Nephron progenitor cell (in vitro differentiated cells): Measurements from ENCODE around the gene ABCC11.

Experiments used
- DNase-seq: peaks from one replicate; pipeline ENCODE4 v3.0.0; 2021
- H3K27ac Mint-ChIP-seq: 2 replicates; pipeline ENCODE4 v1.8.0; 2021; ENCODE audit warnings: mild to moderate bottlenecking, moderate library complexity, mixed read lengths
- H3K27me3 Mint-ChIP-seq: 2 replicates; pipeline ENCODE4 v1.8.0; 2021; ENCODE audit warnings: mild to moderate bottlenecking, low read depth, mixed read lengths; ENCODE audit not compliant: poor library complexity
- H3K36me3 Mint-ChIP-seq: 2 replicates; pipeline ENCODE4 v1.8.0; 2021; ENCODE audit warnings: low read depth, mixed read lengths
- H3K4me1 Mint-ChIP-seq: 2 replicates; pipeline ENCODE4 v1.8.0; 2021; ENCODE audit warnings: mixed read lengths
- H3K4me3 Mint-ChIP-seq: 2 replicates; pipeline ENCODE4 v1.8.0; 2021; ENCODE audit warnings: mild to moderate bottlenecking, moderate library complexity, mixed read lengths
- H3K9me3 Mint-ChIP-seq: 2 replicates; pipeline ENCODE4 v1.8.0; 2021; ENCODE audit warnings: mild to moderate bottlenecking, moderate library complexity, mixed read lengths
- TF ChIP-seq, protein P1 (sequence below): fragments of 200-600 bp; sonication (generic); IDR thresholded peaks from 2 replicates; pipeline ENCODE4 v1.5.0; 2021; ENCODE audit warnings: antibody characterized with exemption

The ABCC11 gene

DNA sequence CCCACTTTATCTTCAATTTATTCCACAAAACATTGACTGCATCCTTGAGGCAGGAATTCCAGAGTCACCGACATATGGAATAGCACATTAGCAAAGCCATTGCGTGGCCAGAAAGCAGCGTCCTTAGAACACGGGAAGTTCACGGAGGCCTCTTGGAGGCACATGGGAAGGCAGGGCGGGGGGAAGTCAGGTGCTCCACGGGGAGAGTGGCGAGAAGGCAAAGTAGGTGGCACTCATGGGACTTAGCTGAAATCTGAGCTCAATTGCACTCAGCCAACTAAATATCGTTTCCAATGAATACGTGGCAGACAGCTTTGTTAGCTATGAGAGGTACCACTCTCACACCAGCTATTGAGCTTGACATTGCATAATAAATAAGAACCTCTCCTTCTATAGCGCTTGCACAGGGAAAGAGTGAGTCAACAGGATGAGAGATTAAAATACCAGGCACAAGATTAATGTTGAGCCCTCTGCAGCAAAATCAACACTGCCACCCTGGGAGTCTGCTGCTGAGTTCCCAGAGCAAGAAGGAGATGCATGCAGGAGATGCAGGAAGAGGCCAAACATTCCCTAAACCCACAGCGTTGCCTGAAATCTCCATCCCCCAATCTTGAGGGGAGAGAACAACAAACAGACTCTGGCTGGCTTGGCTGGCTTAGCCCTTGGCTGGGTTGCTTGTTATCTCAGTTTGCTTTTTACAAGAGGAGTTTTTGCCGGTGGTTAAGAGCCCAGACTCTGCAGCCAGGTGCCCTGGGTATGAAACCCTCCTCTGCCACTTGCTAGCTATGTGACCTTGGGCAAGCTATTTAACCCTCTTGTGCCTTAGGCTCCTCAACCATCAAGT, 120.3 kb downstream of the ABCC11 start:
- Mint-ChIP-seq H3K27me3 (peaks cover 4% of the 10 kb centered on the region), H3K9me3 (no peaks in the 10 kb centered on the region), H3K4me3 (no peak overlapping the region), H3K36me3 (no peaks in the 10 kb centered on the region), H3K4me1 (peaks cover 8% of the 10 kb centered on the region), H3K27ac (no peak overlapping the region)
- no peak for DNase-seq
- TF ChIP-seq, protein P1, sequence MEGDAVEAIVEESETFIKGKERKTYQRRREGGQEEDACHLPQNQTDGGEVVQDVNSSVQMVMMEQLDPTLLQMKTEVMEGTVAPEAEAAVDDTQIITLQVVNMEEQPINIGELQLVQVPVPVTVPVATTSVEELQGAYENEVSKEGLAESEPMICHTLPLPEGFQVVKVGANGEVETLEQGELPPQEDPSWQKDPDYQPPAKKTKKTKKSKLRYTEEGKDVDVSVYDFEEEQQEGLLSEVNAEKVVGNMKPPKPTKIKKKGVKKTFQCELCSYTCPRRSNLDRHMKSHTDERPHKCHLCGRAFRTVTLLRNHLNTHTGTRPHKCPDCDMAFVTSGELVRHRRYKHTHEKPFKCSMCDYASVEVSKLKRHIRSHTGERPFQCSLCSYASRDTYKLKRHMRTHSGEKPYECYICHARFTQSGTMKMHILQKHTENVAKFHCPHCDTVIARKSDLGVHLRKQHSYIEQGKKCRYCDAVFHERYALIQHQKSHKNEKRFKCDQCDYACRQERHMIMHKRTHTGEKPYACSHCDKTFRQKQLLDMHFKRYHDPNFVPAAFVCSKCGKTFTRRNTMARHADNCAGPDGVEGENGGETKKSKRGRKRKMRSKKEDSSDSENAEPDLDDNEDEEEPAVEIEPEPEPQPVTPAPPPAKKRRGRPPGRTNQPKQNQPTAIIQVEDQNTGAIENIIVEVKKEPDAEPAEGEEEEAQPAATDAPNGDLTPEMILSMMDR, result no peak

DNA sequence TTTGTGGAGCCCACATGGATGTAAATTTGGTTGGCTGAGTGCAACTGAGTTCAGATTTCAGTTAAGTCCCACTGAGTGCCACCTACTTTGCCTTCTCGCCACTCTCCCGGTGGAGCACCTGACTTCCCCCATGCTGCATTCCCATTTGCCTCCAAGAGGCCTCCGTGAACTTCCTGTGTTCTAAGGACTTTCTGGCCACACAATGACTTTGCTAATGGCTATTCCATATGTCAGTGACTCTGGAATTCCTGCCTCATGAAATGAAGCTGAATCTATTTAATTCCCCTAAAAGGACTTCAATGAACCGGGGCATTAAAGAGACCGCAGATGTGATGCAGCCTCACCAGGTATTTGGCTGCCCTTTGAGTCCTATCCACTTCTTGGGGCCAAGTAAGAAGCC, 121.5 kb downstream of the ABCC11 start:
- TF ChIP-seq, protein P1, result no peak
- Mint-ChIP-seq H3K36me3 (no peaks in the 10 kb centered on the region), H3K27me3 (no peaks in the 10 kb centered on the region)

DNA sequence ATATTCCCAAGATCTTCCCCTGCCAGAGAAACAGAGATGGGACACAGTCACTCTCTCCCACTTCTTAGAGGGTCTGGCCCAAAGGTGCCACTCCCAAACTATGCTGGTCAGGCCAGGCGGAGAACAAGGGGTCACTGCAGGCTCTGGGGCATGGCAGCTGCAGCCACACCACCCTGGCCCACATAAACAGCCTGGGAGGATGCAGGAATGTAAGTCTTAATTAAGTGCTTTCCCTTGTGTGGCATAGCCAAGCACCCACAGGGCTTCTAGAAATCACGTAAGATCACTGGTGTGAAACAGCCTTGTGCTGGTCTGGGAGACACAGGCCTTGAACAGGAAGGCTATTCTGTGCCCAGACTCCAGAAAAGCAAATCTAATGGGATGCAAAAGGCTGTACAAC, 123.1 kb downstream of the ABCC11 start:
- Mint-ChIP-seq H3K27me3 (no peaks in the 10 kb centered on the region), H3K4me3 (no peak overlapping the region), H3K27ac (no peak overlapping the region), H3K9me3 (no peaks in the 10 kb centered on the region), H3K4me1 (peaks cover 8% of the 10 kb centered on the region), H3K36me3 (no peaks in the 10 kb centered on the region)
- DNase-seq, result no peak
- TF ChIP-seq, protein P1, result no peak

More for the DNA sequence above, 121.5 kb downstream of the ABCC11 start:
- H3K4me1 Mint-ChIP-seq, result peaks cover 8% of the 10 kb centered on the region
- no peak overlapping the region for H3K27ac Mint-ChIP-seq
- no peak for DNase-seq
- no peaks in the 10 kb centered on the region for H3K9me3 Mint-ChIP-seq
- no peak overlapping the region for H3K4me3 Mint-ChIP-seq

DNA sequence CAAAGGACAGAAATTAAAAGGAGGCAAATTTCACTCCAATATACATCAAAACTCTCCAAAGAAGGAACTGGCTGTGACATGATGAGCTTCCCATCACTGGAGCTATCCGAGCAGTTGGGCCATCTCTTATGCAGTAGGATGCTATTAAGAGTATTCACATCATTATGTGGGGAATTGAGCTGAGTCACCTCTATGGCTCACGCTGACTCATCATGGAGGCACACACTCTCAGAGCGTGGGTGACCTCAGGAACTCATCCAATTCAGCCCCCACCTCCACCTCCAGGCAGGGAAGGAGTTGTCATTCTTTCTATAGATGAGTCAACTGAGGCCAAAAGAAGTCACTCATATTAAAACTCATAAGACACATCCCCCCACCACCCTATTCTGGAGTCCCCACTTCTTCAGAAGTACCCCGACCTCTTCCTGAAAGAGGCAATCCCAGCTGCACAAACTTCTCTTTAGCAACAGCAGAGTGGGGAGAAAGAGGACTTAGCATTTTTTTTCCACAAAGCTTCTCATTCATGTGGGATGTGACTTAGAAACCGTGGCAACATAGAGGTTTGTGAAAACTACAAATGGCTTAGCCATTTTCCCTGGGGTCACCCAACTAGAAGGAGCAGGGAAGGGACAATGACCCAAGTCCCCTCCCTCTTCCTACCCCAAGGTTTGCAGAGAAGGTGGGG, 124.1 kb downstream of the ABCC11 start:
- Mint-ChIP-seq H3K36me3 (no peaks in the 10 kb centered on the region), H3K9me3 (no peaks in the 10 kb centered on the region), H3K27ac (no peak overlapping the region), H3K4me1 (peaks cover 8% of the 10 kb centered on the region), H3K27me3 (no peaks in the 10 kb centered on the region), H3K4me3 (no peak overlapping the region)
- TF ChIP-seq, protein P1, result no peak
- DNase-seq, result no peak

DNA sequence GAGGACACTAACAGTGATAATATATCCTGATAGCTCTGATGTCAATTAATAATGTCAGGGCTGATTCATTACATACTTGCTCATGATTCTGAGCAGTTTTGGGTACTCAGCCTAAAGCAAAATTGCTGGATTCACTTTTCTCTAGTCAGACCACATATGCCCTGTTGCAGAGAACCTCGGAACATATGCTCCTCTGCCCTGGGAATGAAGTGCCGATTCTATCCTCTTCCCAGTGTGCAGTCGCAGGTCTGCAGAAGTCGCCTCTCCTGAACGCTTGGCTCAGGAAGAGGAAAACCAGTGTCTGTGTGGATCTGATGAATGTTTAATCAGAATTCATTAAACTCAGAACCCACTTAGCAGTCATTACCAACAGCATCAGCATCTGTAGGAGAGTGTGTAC, 126.1 kb downstream of the ABCC11 start:
- Mint-ChIP-seq H3K27ac (no peak overlapping the region), H3K36me3 (no peaks in the 10 kb centered on the region), H3K9me3 (no peaks in the 10 kb centered on the region), H3K4me3 (no peak overlapping the region), H3K4me1 (peaks cover 2% of the 10 kb centered on the region), H3K27me3 (no peaks in the 10 kb centered on the region)
- DNase-seq, result no peak
- TF ChIP-seq, protein P1, result no peak
